BE2C (cell line): ENCODE measurements around the gene ERC1.

Experiments used
- DNase-seq: peaks from one replicate; pipeline ENCODE4 v3.0.0-alpha.2; 2020
- H3K27me3 ChIP-seq: fragments of 250-450 bp; sonication (Bioruptor Pico); 2 replicates; pipeline ENCODE4 v1.5.1; 2020; ENCODE audit warnings: mild to moderate bottlenecking
- H3K36me3 ChIP-seq: fragments of 250-450 bp; sonication (Bioruptor Pico); 2 replicates; pipeline ENCODE4 v1.5.1; 2020; ENCODE audit warnings: mild to moderate bottlenecking
- H3K4me1 ChIP-seq: fragments of 250-450 bp; sonication (Bioruptor Pico); 2 replicates; pipeline ENCODE4 v1.5.1; 2020
- H3K4me3 ChIP-seq: 2 replicates; pipeline ENCODE4 v1.5.1; 2011; ENCODE audit warnings: low read depth, low read length
- H3K9me3 ChIP-seq: fragments of 250-450 bp; sonication (Bioruptor Pico); 2 replicates; pipeline ENCODE4 v1.5.1; 2020
- CTCF ChIP-seq: IDR thresholded peaks from 2 replicates; pipeline ENCODE4 v1.5.1; 2012; ENCODE audit warnings: mild to moderate bottlenecking, low read depth, low read length

The ERC1 gene

GRCh38 chr12:1367331-1368291, 376.6 kb downstream of the ERC1 start:
- Histone ChIP-seq H3K27me3 (no peaks in the 10 kb centered on the region), H3K9me3 (no peaks in the 10 kb centered on the region), H3K4me3 (no peak overlapping the region), H3K36me3 (no peaks in the 10 kb centered on the region), H3K4me1 (no peaks in the 10 kb centered on the region)
- DNase-seq = no peak
- TF ChIP-seq CTCF = no peak

DNA sequence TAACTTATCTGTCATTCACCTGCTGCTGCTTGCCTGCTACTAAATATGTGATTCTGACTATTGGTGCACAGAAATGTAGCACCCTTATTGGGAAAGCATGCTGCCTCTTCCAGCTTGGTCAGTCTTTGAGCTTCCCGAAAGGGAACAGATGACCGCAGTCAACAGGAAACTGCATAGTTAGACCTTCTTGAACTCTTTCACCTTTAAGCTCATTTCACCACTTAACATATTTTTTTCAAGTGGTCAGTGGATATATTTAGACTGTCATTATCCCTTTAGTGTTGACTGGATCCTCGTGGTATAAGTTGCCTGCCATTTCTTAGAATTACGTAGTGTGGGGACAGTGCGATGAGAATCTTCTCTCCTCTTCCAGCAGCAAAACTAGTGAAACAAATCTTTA, 378.4 kb downstream of the ERC1 start:
- no peak for TF ChIP-seq CTCF
- Histone ChIP-seq H3K4me3 (no peak overlapping the region), H3K27me3 (no peaks in the 10 kb centered on the region), H3K9me3 (no peaks in the 10 kb centered on the region), H3K36me3 (no peaks in the 10 kb centered on the region), H3K4me1 (no peaks in the 10 kb centered on the region)
- DNase-seq = no peak

DNA sequence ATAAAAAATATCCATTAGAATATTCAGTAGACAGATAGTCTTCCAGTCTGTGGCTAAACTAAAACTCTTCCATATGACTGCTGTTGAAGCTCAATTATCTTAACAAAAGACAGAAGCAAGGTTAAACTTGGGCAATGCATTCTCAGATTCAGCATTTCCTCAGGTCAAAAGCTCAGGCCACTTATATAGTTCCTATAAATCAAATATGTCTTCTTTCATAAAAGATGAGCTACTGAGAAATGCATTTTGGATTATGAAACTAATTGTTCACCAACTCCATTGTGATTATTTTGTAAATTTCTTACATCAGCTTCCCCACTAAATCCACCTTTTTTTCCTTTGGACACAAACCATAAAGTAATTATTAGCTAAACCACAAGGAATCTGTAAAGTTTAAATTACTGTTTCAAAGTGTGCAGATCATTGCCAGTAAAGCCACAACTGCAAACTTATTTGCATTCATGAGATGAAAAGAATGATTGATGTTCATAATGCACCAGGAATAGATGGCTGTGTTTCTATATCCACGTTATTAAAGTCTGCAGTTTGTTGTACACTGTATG, 379.0 kb downstream of the ERC1 start:
- DNase-seq = no peak
- Histone ChIP-seq H3K4me1 (no peaks in the 10 kb centered on the region), H3K27me3 (no peaks in the 10 kb centered on the region), H3K36me3 (no peaks in the 10 kb centered on the region), H3K9me3 (no peaks in the 10 kb centered on the region), H3K4me3 (no peak overlapping the region)
- TF ChIP-seq CTCF = no peak

DNA sequence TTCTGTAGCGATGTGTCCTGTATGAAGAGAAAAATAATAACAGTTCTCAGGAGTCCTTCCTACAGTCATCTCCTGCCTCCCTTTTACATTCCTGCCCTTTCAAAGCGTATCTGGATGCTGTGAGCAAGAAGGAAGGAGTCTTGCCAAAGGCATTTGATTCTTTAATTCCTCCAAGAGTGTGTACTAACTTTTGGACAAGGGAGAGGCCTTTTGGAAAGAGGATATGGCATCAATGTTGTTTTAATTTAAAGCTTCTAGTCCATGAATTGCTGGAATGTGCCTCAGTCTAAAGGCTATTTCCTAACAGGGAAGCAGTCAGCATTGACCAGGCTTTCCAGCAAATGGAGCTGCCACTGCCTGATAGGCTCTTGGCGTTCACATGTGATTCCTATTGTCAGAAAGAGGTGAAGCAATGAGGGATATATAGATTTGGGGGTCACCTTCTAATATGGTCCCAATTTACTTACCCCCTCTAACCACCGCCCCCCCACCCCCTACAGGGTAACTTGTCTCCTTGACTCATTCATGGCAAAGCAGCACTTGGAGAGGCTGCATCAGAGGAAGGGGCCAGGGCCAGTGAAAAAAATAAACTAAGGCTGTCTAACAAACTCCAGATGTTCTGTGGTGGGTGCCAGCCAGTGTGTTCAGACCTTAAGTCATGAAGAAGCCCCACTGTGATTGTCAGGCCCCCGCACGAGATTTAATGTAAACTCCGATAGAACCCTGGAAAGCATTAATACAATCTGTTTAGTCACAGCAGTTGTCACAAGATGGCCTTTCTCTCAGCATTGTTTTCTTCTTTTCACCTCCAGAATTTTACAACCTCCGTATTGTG, 383.1 kb downstream of the ERC1 start:
- no peaks in the 10 kb centered on the region for H3K4me1 ChIP-seq
- H3K9me3 ChIP-seq = no peaks in the 10 kb centered on the region
- H3K27me3 ChIP-seq = no peaks in the 10 kb centered on the region
- no peaks in the 10 kb centered on the region for H3K36me3 ChIP-seq
- TF ChIP-seq CTCF = no peak
- no peak for DNase-seq
- no peak overlapping the region for H3K4me3 ChIP-seq

DNA sequence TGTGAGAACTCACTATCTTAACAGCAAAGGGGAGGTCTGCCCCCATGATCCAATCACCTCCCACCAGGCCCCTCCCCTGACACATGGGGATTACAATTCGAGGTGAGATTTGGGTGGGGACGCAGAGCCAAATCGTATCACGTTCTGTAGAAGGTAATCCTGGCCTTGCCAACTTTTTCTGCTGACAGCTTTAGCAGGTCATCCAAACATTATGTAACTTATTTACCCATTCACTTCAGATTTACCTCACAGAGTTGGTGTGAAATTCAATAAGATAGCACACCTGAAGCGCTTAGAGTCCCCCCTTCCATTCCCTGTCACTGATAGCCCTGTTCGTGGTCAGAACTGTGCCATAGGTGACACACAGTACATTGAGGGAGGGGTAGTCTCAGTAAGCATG, 384.3 kb downstream of the ERC1 start:
- TF ChIP-seq CTCF = no peak
- H3K4me1 ChIP-seq = no peaks in the 10 kb centered on the region
- H3K4me3 ChIP-seq = no peak overlapping the region
- no peaks in the 10 kb centered on the region for H3K9me3 ChIP-seq
- H3K27me3 ChIP-seq = no peaks in the 10 kb centered on the region
- DNase-seq = no peak
- H3K36me3 ChIP-seq = no peaks in the 10 kb centered on the region
